Gastroesophageal sphincter (tissue), 4 donors: ENCODE measurements around the gene CYREN. TPM values are rescaled to one million over a fixed set of nuclear protein-coding genes. Genes with fewer than 3 reads are reported as not detected.
A peak's percentile ranks its signal among the peaks of the same experiment; 100 is the strongest.

Source experiments
- ATAC-seq: fragments of 150-250 bp; one replicate; pipeline ENCODE4 v1.9.1; 2016; ENCODE audit warnings: mild to moderate bottlenecking, moderate library complexity
- H3K27ac ChIP-seq, 4 donors: fragments of 200-600 bp; sonication (generic) in 3 of 4; 1 replicate in 3 of 4; 2 replicates in 1 of 4; pipeline ENCODE4 v1.5.1; 2016 to 2019
- H3K27me3 ChIP-seq: fragments of 200-600 bp; sonication (generic); one replicate; pipeline ENCODE4 v1.5.1; 2019
- H3K36me3 ChIP-seq, 2 donors: fragments of 200-600 bp; sonication (generic); one replicate each; pipeline ENCODE4 v1.5.1; 2019; ENCODE audit warnings: control low read depth in 1 of 2
- H3K4me1 ChIP-seq, 3 donors: fragments of 200-600 bp; sonication (generic); 1 replicate in 2 of 3; 2 replicates in 1 of 3; pipeline ENCODE4 v1.5.1; 2016 to 2019; ENCODE audit warnings: control low read depth in 2 of 3
- H3K4me3 ChIP-seq, 2 donors: fragments of 200-600 bp; sonication (generic); one replicate each; pipeline ENCODE4 v1.5.1; 2019; ENCODE audit warnings: mild to moderate bottlenecking in 1 of 2, moderate library complexity in 1 of 2
- H3K9me3 ChIP-seq, 3 donors: fragments of 200-600 bp; sonication (generic); one replicate each; pipeline ENCODE4 v1.5.1; 2017 to 2019; ENCODE audit warnings: control low read depth in 2 of 3
- CTCF ChIP-seq, 4 experiments: fragments of 200-600 bp in 2 of 4; fragments of 450-650 bp in 2 of 4; sonication (generic) in 1 of 4; IDR thresholded peaks; one replicate each; pipeline ENCODE4 v1.5.1; 2017 to 2019; ENCODE audit warnings: antibody characterized with exemption in 4 of 4, mild to moderate bottlenecking in 2 of 4, moderate library complexity in 2 of 4
- EP300 ChIP-seq: sonication (generic); formaldehyde crosslinking; IDR thresholded peaks from one replicate; pipeline ENCODE4 v1.6.1; 2017; ENCODE audit warnings: antibody characterized with exemption, mild to moderate bottlenecking
- POLR2A ChIP-seq, 2 donors: fragments of 450-650 bp; IDR thresholded peaks; one replicate each; pipeline ENCODE4 v1.6.1; 2017; ENCODE audit warnings: antibody characterized with exemption in 2 of 2, mild to moderate bottlenecking in 2 of 2, moderate library complexity in 1 of 2
- POLR2AphosphoS5 ChIP-seq: sonication (generic); formaldehyde crosslinking; IDR thresholded peaks from one replicate; pipeline ENCODE4 v1.6.1; 2017; ENCODE audit warnings: antibody characterized with exemption
- WGBS, 2 donors: methylation state at CpG; one replicate each; pipeline ENCODE4 v1.1.5; 2018; ENCODE audit warnings: low coverage in 1 of 2; 5-methylcytosine and 5-hydroxymethylcytosine counted together
- total RNA-seq, 4 donors: library from RNA; depleted of rRNA; stranded (reverse); fragments of >200 nt; gene quantifications; one replicate each; pipeline ENCODE4 v1.1.0, GENCODE V29; 2016

Gene CYREN
- total RNA-seq, 4 donors from 2014 or later: 37.0 to 60.3 (median 49.7) TPM

GRCh38 chr7:135197343-135197742 is 26.8 kb upstream of the CYREN start:
- no peak overlapping the region for H3K4me3 ChIP-seq
- peaks cover 0 to 100% of the 10 kb centered on the region in 2 donors for H3K36me3 ChIP-seq
- 80% methylated on average over 2 of the region's 2 CpGs; no CpG with 5 or more reads in 1 of the 2 donors for WGBS, 2 donors
- H3K4me1 ChIP-seq: peaks cover 0 to 19% (median 0%) of the 10 kb centered on the region in 3 donors
- no peaks in the 10 kb centered on the region for H3K27me3 ChIP-seq
- no peak overlapping the region for H3K27ac ChIP-seq
- no peaks in the 10 kb centered on the region for H3K9me3 ChIP-seq
- ATAC-seq: no peak
- TF ChIP-seq POLR2AphosphoS5: no peak
- no peak for TF ChIP-seq CTCF (IDR thresholded peaks at IDR 0.05)
- TF ChIP-seq POLR2A (IDR thresholded peaks at IDR 0.05): no peak
- no peak for TF ChIP-seq EP300

DNA sequence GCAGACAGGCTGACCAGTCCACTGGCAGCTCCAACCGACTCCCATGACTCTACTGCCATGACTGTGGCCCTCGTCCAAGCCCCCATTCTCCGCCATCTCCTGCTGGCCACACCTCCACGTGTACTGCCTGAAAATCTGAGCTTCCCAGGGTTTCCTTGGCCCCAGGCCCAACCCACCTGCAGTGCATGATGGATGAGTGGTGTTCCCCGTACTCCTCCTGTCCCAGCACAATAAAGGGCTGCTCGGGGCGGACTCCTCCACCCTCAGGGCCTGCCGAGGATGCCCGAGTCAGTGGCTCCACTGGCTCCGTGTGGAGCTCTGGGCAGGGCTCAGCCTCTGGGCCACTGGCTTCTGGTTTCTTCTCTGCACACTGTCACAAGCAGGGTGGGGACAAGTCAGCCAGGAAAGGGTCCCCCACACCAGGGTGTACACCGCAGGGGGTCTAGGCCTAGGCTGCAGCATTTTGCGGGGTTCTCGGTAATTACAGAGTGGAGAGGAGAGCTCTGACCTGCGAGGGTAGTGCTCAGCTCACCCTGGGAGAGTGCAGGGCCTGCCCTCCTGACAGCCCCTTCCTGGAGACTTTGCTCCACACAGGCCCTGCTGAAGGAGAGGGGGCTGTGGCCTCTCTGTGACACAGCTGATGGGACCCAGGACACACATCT is 25.6 kb upstream of the CYREN start:
- TF ChIP-seq CTCF (IDR thresholded peaks at IDR 0.05): no peak
- no peak for TF ChIP-seq POLR2AphosphoS5
- TF ChIP-seq EP300: no peak
- no peak for TF ChIP-seq POLR2A (IDR thresholded peaks at IDR 0.05)
- ATAC-seq: no peak
- 74 to 100% methylated on average over 4 to 6 of the region's 14 CpGs for WGBS, 2 donors
- Histone ChIP-seq H3K9me3 (no peaks in the 10 kb centered on the region), H3K36me3 (peaks cover 0 to 98% of the 10 kb centered on the region in 2 donors), H3K27me3 (no peaks in the 10 kb centered on the region), H3K4me1 (peaks cover 0 to 18% (median 0%) of the 10 kb centered on the region in 3 donors), H3K27ac (no peak overlapping the region), H3K4me3 (no peak overlapping the region)

DNA sequence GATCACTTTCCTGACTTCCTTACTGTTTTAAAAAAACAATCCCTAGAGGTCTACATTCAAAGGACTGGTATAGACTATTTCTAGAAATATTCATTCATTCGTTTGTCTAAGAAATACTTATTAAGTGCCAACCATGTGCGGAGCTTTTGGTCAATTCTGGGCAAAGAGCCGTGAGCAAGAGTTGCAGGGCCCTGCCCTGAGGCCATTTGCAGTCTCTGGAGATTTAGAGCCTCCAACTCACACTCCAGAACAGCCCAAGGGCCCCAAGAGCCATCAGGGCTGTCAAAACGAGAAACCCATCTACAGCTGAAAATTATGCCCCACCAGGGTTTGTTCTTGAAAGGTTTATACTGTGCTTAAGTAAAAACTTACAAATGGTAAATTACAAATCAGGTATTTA is 24.6 kb upstream of the CYREN start:
- Histone ChIP-seq H3K9me3 (no peaks in the 10 kb centered on the region), H3K4me1 (peaks cover 0 to 22% (median 0%) of the 10 kb centered on the region in 3 donors), H3K27ac (peak overlapping the region in 3 of 4 donors; percentile 73 to 77 (median 76)), H3K36me3 (peaks cover 0 to 96% of the 10 kb centered on the region in 2 donors), H3K4me3 (no peak overlapping the region), H3K27me3 (no peaks in the 10 kb centered on the region)
- TF ChIP-seq EP300: no peak
- no peak for TF ChIP-seq CTCF (IDR thresholded peaks at IDR 0.05)
- ATAC-seq: no peak
- WGBS, 2 donors: 92% methylated on average over 4 of the region's 4 CpGs; no CpG with 5 or more reads in 1 of the 2 donors

- Histone ChIP-seq H3K27ac (peak overlapping the region; percentile 15 to 77 (median 74)), H3K9me3 (no peaks in the 10 kb centered on the region), H3K36me3 (peaks cover 0 to 96% of the 10 kb centered on the region in 2 donors), H3K4me1 (peaks cover 0 to 27% (median 0%) of the 10 kb centered on the region in 3 donors), H3K4me3 (no peak overlapping the region), H3K27me3 (no peaks in the 10 kb centered on the region)
- no peak for ATAC-seq
- 72 to 84% methylated on average over 9 to 11 of the region's 12 CpGs for WGBS, 2 donors
- TF ChIP-seq EP300 (no peak), POLR2A (IDR thresholded peaks at IDR 0.05) (no peak)
These were observed 24.1 kb upstream of the CYREN start for GRCh38 chr7:135194494-135195095.

DNA sequence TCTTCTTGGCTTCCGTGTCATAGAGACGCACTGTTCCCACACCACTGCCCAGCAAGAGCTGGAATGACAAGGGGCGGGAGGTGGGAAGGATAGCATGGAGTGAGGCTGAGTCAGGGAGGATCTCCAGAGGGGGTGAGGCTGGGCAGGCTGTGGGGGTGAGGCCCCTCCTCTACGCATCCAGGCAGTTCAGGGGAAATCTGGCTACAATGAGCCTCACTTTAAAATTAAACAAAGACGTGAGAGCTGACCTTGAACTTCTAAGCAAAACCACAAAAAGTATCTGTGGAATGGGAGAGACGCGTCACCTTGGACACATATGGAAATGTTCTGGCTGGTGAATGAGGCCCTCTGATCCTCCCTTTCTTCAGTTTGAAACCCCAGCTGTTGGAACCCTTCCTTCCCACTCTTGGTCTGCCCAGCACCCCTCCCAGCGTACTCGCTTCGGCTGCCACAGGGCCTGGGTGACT is 23.1 kb upstream of the CYREN start:
- H3K4me3 ChIP-seq: no peak overlapping the region
- peaks cover 0 to 96% of the 10 kb centered on the region in 2 donors for H3K36me3 ChIP-seq
- peak; percentile 72 for ATAC-seq
- H3K9me3 ChIP-seq: no peaks in the 10 kb centered on the region
- H3K27me3 ChIP-seq: no peaks in the 10 kb centered on the region
- peak overlapping the region; percentile 57 to 77 (median 74) for H3K27ac ChIP-seq
- TF ChIP-seq POLR2A (IDR thresholded peaks at IDR 0.05): no peak
- TF ChIP-seq POLR2AphosphoS5: no peak
- TF ChIP-seq CTCF (IDR thresholded peaks at IDR 0.05): no peak
- TF ChIP-seq EP300: no peak
- WGBS, 2 donors: 70 to 86% methylated on average over 5 of the region's 10 CpGs
- peaks cover 0 to 36% (median 3%) of the 10 kb centered on the region in 3 donors for H3K4me1 ChIP-seq
